ENCODE data around the gene CCDC9B. TPM values are rescaled to one million over a fixed set of nuclear protein-coding genes. Genes with fewer than 3 reads are reported as not detected.

CCDC9B gene
- total RNA-seq, 1 donor from 2014 or later: 2.1 TPM

- DNase-seq (no peak), ATAC-seq (ENCODE audit: low read depth) (no peak)
- Mint-ChIP-seq H3K4me1 (peaks cover 7% of the 10 kb centered on the region), H3K4me3 (no peak overlapping the region), H3K27ac (no peak overlapping the region), H3K9me3 (peaks cover 3% of the 10 kb centered on the region), H3K27me3 (no peaks in the 10 kb centered on the region), H3K36me3 (ENCODE audit: low read depth) (peaks cover 78% of the 10 kb centered on the region)
- ChIA-PET POLR2A (no interaction called here), CTCF (interaction anchor here (0.6 to 0.8 kb wide), 2 partner anchors 22 to 39 kb away, joined by 3 read pairs; no protein-coding TSS in a partner anchor)
- no peak for TF ChIP-seq CTCF (IDR thresholded peaks at IDR 0.05)
- intact Hi-C loops (cut with micrococcal nuclease): no loop called here
Observed at GRCh38 chr15:40300771-40301170, 40.0 kb downstream of the CCDC9B start.

DNA sequence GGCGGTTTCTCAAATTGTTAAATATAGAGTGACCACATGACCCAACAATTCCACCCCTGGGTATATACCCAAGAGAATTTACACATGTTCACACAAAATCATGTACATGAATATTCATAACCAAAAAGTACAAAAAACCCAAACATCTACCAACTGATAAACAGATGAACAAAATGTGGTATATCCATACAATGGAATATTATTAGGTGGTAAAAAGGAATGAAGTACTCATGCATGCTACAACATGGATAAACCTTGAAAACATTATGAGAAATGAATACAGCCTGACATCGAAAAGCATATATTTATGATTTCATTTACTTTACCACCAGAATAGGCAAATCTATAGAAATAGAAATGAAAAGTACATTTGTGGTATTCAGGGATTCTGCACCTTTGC lies 40.4 kb downstream of the CCDC9B start:
- no peak for DNase-seq
- POLR2A ChIA-PET: no interaction called here
- intact Hi-C loops (cut with micrococcal nuclease): no loop called here
- CTCF ChIA-PET: interaction anchor here (0.6 to 0.8 kb wide), 2 partner anchors 21 to 39 kb away, joined by 3 read pairs; no protein-coding TSS in a partner anchor
- no peak for TF ChIP-seq CTCF (IDR thresholded peaks at IDR 0.05)
- no peak for ATAC-seq (ENCODE audit: low read depth)
- Mint-ChIP-seq H3K27me3 (no peaks in the 10 kb centered on the region), H3K4me1 (peaks cover 6% of the 10 kb centered on the region), H3K36me3 (ENCODE audit: low read depth) (peaks cover 82% of the 10 kb centered on the region), H3K27ac (no peak overlapping the region), H3K4me3 (no peak overlapping the region), H3K9me3 (peaks cover 3% of the 10 kb centered on the region)

DNA sequence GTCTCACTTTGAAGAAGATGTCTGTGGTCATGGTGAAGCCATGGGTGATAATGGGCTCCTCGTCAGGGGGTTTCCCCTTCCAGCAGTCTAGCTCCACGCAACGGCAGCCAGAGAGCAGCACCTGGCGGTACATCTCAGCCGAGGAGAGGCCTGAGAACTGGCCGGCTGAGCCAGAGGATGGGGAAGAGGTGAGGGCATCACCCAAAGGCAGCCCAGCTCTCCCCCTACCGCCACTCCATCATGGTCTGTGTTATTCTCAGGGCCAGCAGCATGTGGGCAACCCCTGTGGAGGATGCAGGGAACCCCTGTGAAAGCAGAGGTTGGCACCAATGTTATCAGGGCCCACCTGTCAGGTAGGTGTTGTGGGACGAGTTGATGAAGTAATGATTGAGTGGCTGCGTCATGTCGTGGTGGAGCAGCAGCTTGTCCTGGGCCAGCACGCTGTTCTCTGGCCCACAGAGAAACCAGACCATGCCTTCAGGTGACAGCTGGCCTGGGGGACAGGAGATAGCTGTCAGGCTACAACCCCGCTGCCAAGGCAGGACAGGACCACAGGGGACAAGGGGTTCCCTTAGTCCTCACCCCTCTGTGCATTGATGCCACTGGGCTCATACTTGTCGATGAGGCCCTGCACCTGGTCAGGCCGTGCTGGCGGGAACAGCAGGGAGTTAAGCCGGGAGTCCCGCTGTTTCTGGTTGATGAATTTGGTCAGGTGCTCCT lies 42.4 kb downstream of the CCDC9B start:
- no peak for DNase-seq
- TF ChIP-seq CTCF (IDR thresholded peaks at IDR 0.05): no peak
- peaks cover 3% of the 10 kb centered on the region for H3K4me1 Mint-ChIP-seq
- no peak overlapping the region for H3K27ac Mint-ChIP-seq
- no peak for ATAC-seq (ENCODE audit: low read depth)
- ChIA-PET CTCF (no interaction called here), POLR2A (no interaction called here)
- H3K9me3 Mint-ChIP-seq: peaks cover 3% of the 10 kb centered on the region
- no peaks in the 10 kb centered on the region for H3K27me3 Mint-ChIP-seq
- no peak overlapping the region for H3K4me3 Mint-ChIP-seq
- H3K36me3 Mint-ChIP-seq (ENCODE audit: low read depth): peaks cover 80% of the 10 kb centered on the region
- intact Hi-C loops (cut with micrococcal nuclease): no loop called here

GRCh38 chr15:40297356-40297755 lies 43.4 kb downstream of the CCDC9B start:
- DNase-seq (no peak), ATAC-seq (ENCODE audit: low read depth) (no peak)
- Mint-ChIP-seq H3K9me3 (peaks cover 3% of the 10 kb centered on the region), H3K27me3 (no peaks in the 10 kb centered on the region), H3K4me3 (no peak overlapping the region), H3K4me1 (peaks cover 3% of the 10 kb centered on the region), H3K36me3 (ENCODE audit: low read depth) (peaks cover 77% of the 10 kb centered on the region), H3K27ac (no peak overlapping the region)
- ChIA-PET CTCF (no interaction called here), POLR2A (no interaction called here)
- intact Hi-C loops (cut with micrococcal nuclease): no loop called here
- TF ChIP-seq CTCF (IDR thresholded peaks at IDR 0.05): no peak

- peaks cover 3% of the 10 kb centered on the region for H3K9me3 Mint-ChIP-seq
- intact Hi-C loops (cut with micrococcal nuclease): no loop called here
- H3K36me3 Mint-ChIP-seq (ENCODE audit: low read depth): peaks cover 77% of the 10 kb centered on the region
- DNase-seq (no peak), ATAC-seq (ENCODE audit: low read depth) (no peak)
- no peak overlapping the region for H3K4me3 Mint-ChIP-seq
- H3K27me3 Mint-ChIP-seq: no peaks in the 10 kb centered on the region
- ChIA-PET CTCF (interaction anchor here (0.6 kb wide), 1 partner anchor 57 kb away, joined by 3 read pairs; no protein-coding TSS in a partner anchor), POLR2A (interaction anchor here (0.5 kb wide), 1 partner anchor 25 kb away, joined by 4 read pairs; no protein-coding TSS in a partner anchor)
- TF ChIP-seq CTCF (IDR thresholded peaks at IDR 0.05): no peak
- H3K4me1 Mint-ChIP-seq: peaks cover 3% of the 10 kb centered on the region
- H3K27ac Mint-ChIP-seq: no peak overlapping the region
Observed at GRCh38 chr15:40296561-40297230, 44.0 kb downstream of the CCDC9B start.

Data from activated B cell treated with CpG ODN at 0.5 μM for 24 hours (primary cell).